Karpas-422 (cell line): Measurements from ENCODE around the gene PTPRD. TPM values are rescaled to one million over a fixed set of nuclear protein-coding genes. Genes with fewer than 3 reads are reported as not detected.

ENCODE experiments used
- DNase-seq: peaks from one replicate; pipeline ENCODE4 v3.0.0-alpha.2; 2015
- H2AFZ ChIP-seq: fragments of 200-600 bp; sonication (generic); 2 replicates; pipeline ENCODE4 v1.6.1; 2014; ENCODE audit warnings: antibody characterized with exemption, low read length, mixed read lengths
- H3K27ac ChIP-seq: fragments of 200-600 bp; sonication (generic); 2 replicates; pipeline ENCODE4 v1.5.1; 2014; ENCODE audit warnings: mild to moderate bottlenecking, low read length, moderate library complexity
- H3K27me3 ChIP-seq: fragments of 200-600 bp; sonication (generic); 2 replicates; pipeline ENCODE4 v1.6.1; 2014; ENCODE audit warnings: low read length, mixed read lengths
- H3K36me3 ChIP-seq: fragments of 200-600 bp; sonication (generic); 2 replicates; pipeline ENCODE4 v1.6.1; 2014; ENCODE audit warnings: low read length, mixed read lengths; ENCODE audit not compliant: insufficient read depth
- H3K4me1 ChIP-seq: fragments of 200-600 bp; sonication (generic); 2 replicates; pipeline ENCODE4 v1.6.1; 2014; ENCODE audit warnings: mild to moderate bottlenecking, low read length, mixed read lengths
- H3K4me2 ChIP-seq: fragments of 200-600 bp; sonication (generic); 2 replicates; pipeline ENCODE4 v1.6.1; 2014; ENCODE audit warnings: low read length, low read depth, mild to moderate bottlenecking; ENCODE audit not compliant: poor library complexity, severe bottlenecking
- H3K4me3 ChIP-seq: fragments of 200-600 bp; sonication (generic); 2 replicates; pipeline ENCODE4 v1.5.1; 2014; ENCODE audit warnings: mild to moderate bottlenecking, antibody characterized with exemption, low read length, mixed read lengths
- H3K79me2 ChIP-seq: fragments of 200-600 bp; sonication (generic); 2 replicates; pipeline ENCODE4 v1.6.1; 2014; ENCODE audit warnings: mild to moderate bottlenecking, low read length, mixed read lengths
- H3K9ac ChIP-seq: fragments of 200-600 bp; sonication (generic); 2 replicates; pipeline ENCODE4 v1.6.0; 2014; ENCODE audit warnings: low read length
- H3K9me2 ChIP-seq: fragments of 200-600 bp; sonication (generic), shearing (Covaris generic); replicated peaks from 2 replicates; pipeline ENCODE4 v1.6.0; 2014; ENCODE audit warnings: mild to moderate bottlenecking, low read length, moderate library complexity; ENCODE audit not compliant: insufficient read depth
- H3K9me3 ChIP-seq: fragments of 300-700, 200-600 bp; sonication (generic); 2 replicates; pipeline ENCODE4 v1.6.1; 2014; ENCODE audit warnings: low read length, mixed read lengths
- H4K20me1 ChIP-seq: fragments of 200-600 bp; sonication (generic); 2 replicates; pipeline ENCODE4 v1.6.1; 2014; ENCODE audit warnings: mild to moderate bottlenecking, antibody characterized with exemption, low read length, low read depth; ENCODE audit not compliant: insufficient read depth
- total RNA-seq: library from RNA; depleted of rRNA; stranded (reverse); fragments of >200 nt; shearing (Covaris generic); gene quantifications from 2 replicates; pipeline ENCODE4 v1.2.3, GENCODE V29; 2014; ENCODE audit warnings: low replicate concordance

PTPRD gene
- total RNA-seq, 1 experiment from 2014 or later: 0.63 TPM

- no peak overlapping the region for H3K4me3 ChIP-seq
- H4K20me1 ChIP-seq: no peaks in the 10 kb centered on the region
- H3K9me2 ChIP-seq: no peaks in the 10 kb centered on the region
- H3K27ac ChIP-seq: no peak overlapping the region
- no peaks in the 10 kb centered on the region for H3K36me3 ChIP-seq
- no peak overlapping the region for H3K9ac ChIP-seq
- H3K79me2 ChIP-seq: no peaks in the 10 kb centered on the region
- DNase-seq: no peak
- H3K9me3 ChIP-seq: no peaks in the 10 kb centered on the region
- H3K4me2 ChIP-seq: no peak overlapping the region
- no peaks in the 10 kb centered on the region for H3K27me3 ChIP-seq
- H2AFZ ChIP-seq: no peak overlapping the region
- no peaks in the 10 kb centered on the region for H3K4me1 ChIP-seq
Measured at GRCh38 chr9:10055886-10056395, 556.9 kb downstream of the PTPRD start.

DNA sequence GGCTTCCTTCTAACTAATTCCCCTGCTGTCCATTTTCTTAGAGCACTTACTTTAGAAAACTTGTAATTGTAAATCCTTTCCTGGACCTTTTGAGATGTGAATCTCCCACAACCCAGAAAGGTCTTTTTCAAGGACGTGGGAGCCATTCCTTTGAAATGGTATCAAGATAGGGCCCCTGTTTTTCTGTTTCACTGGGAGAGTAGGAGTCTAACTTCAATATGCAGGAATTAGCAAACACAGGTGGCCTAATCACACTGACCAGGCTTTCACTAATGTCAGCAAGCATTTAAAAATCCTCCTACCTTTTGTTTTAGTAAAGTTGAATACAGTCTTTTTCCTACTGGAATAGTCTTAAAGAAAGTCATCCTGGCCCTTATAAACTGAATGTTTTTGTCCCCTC is 558.3 kb downstream of the PTPRD start:
- Histone ChIP-seq H3K4me1 (no peaks in the 10 kb centered on the region), H3K27ac (no peak overlapping the region), H3K27me3 (no peaks in the 10 kb centered on the region), H4K20me1 (no peaks in the 10 kb centered on the region), H3K9ac (no peak overlapping the region), H3K9me3 (no peaks in the 10 kb centered on the region; the same call in 1 of the 2 replicates), H2AFZ (no peak overlapping the region), H3K4me3 (no peak overlapping the region), H3K4me2 (no peak overlapping the region), H3K36me3 (no peaks in the 10 kb centered on the region), H3K79me2 (no peaks in the 10 kb centered on the region), H3K9me2 (no peaks in the 10 kb centered on the region)
- no peak for DNase-seq

GRCh38 chr9:10052916-10053315 is 559.9 kb downstream of the PTPRD start:
- H3K36me3 ChIP-seq: no peaks in the 10 kb centered on the region
- no peak overlapping the region for H3K4me3 ChIP-seq
- no peak overlapping the region for H3K27ac ChIP-seq
- no peaks in the 10 kb centered on the region; the same call in 1 of the 2 replicates for H3K9me3 ChIP-seq
- H3K79me2 ChIP-seq: no peaks in the 10 kb centered on the region
- no peak overlapping the region for H3K9ac ChIP-seq
- H4K20me1 ChIP-seq: no peaks in the 10 kb centered on the region
- no peak overlapping the region for H3K4me2 ChIP-seq
- DNase-seq: no peak
- H3K9me2 ChIP-seq: no peaks in the 10 kb centered on the region
- H3K4me1 ChIP-seq: no peaks in the 10 kb centered on the region
- no peaks in the 10 kb centered on the region for H3K27me3 ChIP-seq
- no peak overlapping the region for H2AFZ ChIP-seq

DNA sequence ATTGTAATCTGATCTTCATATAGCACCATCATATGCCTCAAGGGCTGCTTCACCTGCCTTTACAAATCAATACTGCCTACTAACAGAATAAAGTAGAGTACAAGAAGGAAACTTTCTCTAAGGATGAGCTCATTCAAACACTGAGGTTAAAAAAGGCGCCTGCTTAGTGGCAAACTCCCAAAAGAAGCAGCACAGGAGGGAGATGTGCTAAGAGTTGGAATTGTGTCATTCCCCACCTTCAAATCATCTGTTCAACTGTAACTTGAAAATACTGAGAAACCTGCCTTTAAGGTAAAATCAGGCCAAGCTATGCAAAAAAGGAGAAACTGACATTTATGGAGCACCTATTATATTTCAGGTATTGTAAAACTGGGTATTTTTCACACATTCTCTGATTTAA is 560.6 kb downstream of the PTPRD start:
- H3K4me3 ChIP-seq: no peak overlapping the region
- H3K79me2 ChIP-seq: no peaks in the 10 kb centered on the region
- no peaks in the 10 kb centered on the region for H3K36me3 ChIP-seq
- no peaks in the 10 kb centered on the region for H3K9me2 ChIP-seq
- no peaks in the 10 kb centered on the region; the same call in 1 of the 2 replicates for H3K9me3 ChIP-seq
- no peak for DNase-seq
- H3K9ac ChIP-seq: no peak overlapping the region
- no peak overlapping the region for H3K4me2 ChIP-seq
- no peaks in the 10 kb centered on the region for H3K4me1 ChIP-seq
- no peak overlapping the region for H2AFZ ChIP-seq
- H3K27me3 ChIP-seq: no peaks in the 10 kb centered on the region
- no peaks in the 10 kb centered on the region for H4K20me1 ChIP-seq
- H3K27ac ChIP-seq: no peak overlapping the region

DNA sequence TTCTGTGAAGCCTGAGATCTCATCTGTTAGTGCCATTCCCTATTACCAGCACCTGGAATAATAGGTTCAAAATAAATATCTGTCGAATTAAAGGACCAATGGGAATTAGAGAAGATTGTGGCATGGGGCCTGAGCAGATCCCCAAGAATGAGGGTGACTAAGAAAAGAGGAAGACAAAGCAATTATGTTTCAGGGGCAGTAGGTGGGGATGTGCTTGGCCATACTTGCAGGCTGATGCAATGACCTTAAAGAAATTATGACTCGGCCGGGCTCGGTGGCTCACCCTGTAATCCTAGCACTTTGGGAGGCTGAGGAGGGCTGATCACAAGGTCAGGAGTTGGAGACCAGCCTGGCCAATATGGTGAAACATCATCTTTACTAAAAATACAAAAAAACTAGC is 562.8 kb downstream of the PTPRD start:
- H3K36me3 ChIP-seq: no peaks in the 10 kb centered on the region
- no peak overlapping the region for H2AFZ ChIP-seq
- no peaks in the 10 kb centered on the region; the same call in 1 of the 2 replicates for H3K9me3 ChIP-seq
- no peaks in the 10 kb centered on the region for H3K79me2 ChIP-seq
- no peak overlapping the region for H3K4me2 ChIP-seq
- no peak overlapping the region for H3K4me3 ChIP-seq
- no peak for DNase-seq
- no peak overlapping the region for H3K27ac ChIP-seq
- no peaks in the 10 kb centered on the region for H4K20me1 ChIP-seq
- no peaks in the 10 kb centered on the region for H3K4me1 ChIP-seq
- no peaks in the 10 kb centered on the region for H3K9me2 ChIP-seq
- no peak overlapping the region for H3K9ac ChIP-seq
- no peaks in the 10 kb centered on the region for H3K27me3 ChIP-seq

- Histone ChIP-seq H3K4me3 (no peak overlapping the region), H3K9ac (no peak overlapping the region), H3K4me2 (no peak overlapping the region), H3K36me3 (no peaks in the 10 kb centered on the region), H3K9me3 (no peaks in the 10 kb centered on the region; the same call in 1 of the 2 replicates), H3K27ac (no peak overlapping the region), H3K27me3 (no peaks in the 10 kb centered on the region), H4K20me1 (no peaks in the 10 kb centered on the region), H3K4me1 (no peaks in the 10 kb centered on the region), H3K79me2 (no peaks in the 10 kb centered on the region), H2AFZ (no peak overlapping the region), H3K9me2 (no peaks in the 10 kb centered on the region)
- no peak for DNase-seq
Measured at GRCh38 chr9:10048994-10049393, 563.8 kb downstream of the PTPRD start.

- H3K4me3 ChIP-seq: no peak overlapping the region
- H3K9me3 ChIP-seq: peaks cover 5% of the 10 kb centered on the region; the same call in 1 of the 2 replicates
- H3K9ac ChIP-seq: no peak overlapping the region
- no peaks in the 10 kb centered on the region for H3K36me3 ChIP-seq
- H2AFZ ChIP-seq: no peak overlapping the region
- no peaks in the 10 kb centered on the region for H3K9me2 ChIP-seq
- H3K4me1 ChIP-seq: no peaks in the 10 kb centered on the region
- no peak overlapping the region for H3K4me2 ChIP-seq
- DNase-seq: peak; percentile 48
- no peaks in the 10 kb centered on the region for H3K27me3 ChIP-seq
- H3K79me2 ChIP-seq: no peaks in the 10 kb centered on the region
- H3K27ac ChIP-seq: no peak overlapping the region
- H4K20me1 ChIP-seq: no peaks in the 10 kb centered on the region
Measured at GRCh38 chr9:10045598-10045997, 567.2 kb downstream of the PTPRD start.

- Histone ChIP-seq H2AFZ (no peak overlapping the region), H3K4me1 (no peaks in the 10 kb centered on the region), H4K20me1 (no peaks in the 10 kb centered on the region), H3K4me3 (no peak overlapping the region), H3K9me3 (peaks cover 8% of the 10 kb centered on the region), H3K9ac (no peak overlapping the region), H3K27ac (no peak overlapping the region), H3K79me2 (no peaks in the 10 kb centered on the region), H3K9me2 (no peaks in the 10 kb centered on the region), H3K27me3 (no peaks in the 10 kb centered on the region), H3K36me3 (no peaks in the 10 kb centered on the region), H3K4me2 (no peak overlapping the region)
- no peak for DNase-seq
Measured at GRCh38 chr9:10041726-10042229, 571.0 kb downstream of the PTPRD start.
